ENCODE data around the gene CARMIL1. TPM values are rescaled to one million over a fixed set of nuclear protein-coding genes. Genes with fewer than 3 reads are reported as not detected.

The CARMIL1 gene
- total RNA-seq, 2 experiments from 2014 or later: 3.9 to 4.7 TPM

- POLR2A ChIA-PET: no interaction called here
- no peaks in the 10 kb centered on the region for H3K36me3 ChIP-seq (ENCODE audit: insufficient read depth, low read length)
- H3K4me3 ChIP-seq (ENCODE audit: low read length): no peak overlapping the region
- H3K27me3 ChIP-seq (ENCODE audit: control insufficient read depth in 1 of 2, insufficient read depth in 2 of 2, low read length in 2 of 2): no peaks in the 10 kb centered on the region
- no peak for DNase-seq
- Mint-ChIP-seq H3K36me3 (ENCODE audit: low read depth) (peaks cover 5% of the 10 kb centered on the region), H3K27ac (no peak overlapping the region), H3K4me1 (ENCODE audit: low read depth) (peaks cover 16% of the 10 kb centered on the region), H3K27me3 (no peaks in the 10 kb centered on the region), H3K4me3 (no peak overlapping the region), H3K9me3 (no peaks in the 10 kb centered on the region)
- intact Hi-C loops (cut with DNase I, micrococcal nuclease): no loop called here
- H3K27ac ChIP-seq (ENCODE audit: low read depth in 1 of 2, low read length in 2 of 2): no peak overlapping the region
- no peak for ATAC-seq (ENCODE audit: poor library complexity)
- no peaks in the 10 kb centered on the region for H3K4me1 ChIP-seq (ENCODE audit: insufficient read depth, low read length)
- TF ChIP-seq CTCF (IDR thresholded peaks at IDR 0.05): no peak
- no peaks in the 10 kb centered on the region for H3K9me3 ChIP-seq (ENCODE audit: control insufficient read depth in 1 of 2, insufficient read depth in 1 of 2, low read length in 2 of 2)
- CTCF ChIA-PET: no interaction called here
Observed at GRCh38 chr6:25288518-25288917, 9.3 kb downstream of the CARMIL1 start.

DNA sequence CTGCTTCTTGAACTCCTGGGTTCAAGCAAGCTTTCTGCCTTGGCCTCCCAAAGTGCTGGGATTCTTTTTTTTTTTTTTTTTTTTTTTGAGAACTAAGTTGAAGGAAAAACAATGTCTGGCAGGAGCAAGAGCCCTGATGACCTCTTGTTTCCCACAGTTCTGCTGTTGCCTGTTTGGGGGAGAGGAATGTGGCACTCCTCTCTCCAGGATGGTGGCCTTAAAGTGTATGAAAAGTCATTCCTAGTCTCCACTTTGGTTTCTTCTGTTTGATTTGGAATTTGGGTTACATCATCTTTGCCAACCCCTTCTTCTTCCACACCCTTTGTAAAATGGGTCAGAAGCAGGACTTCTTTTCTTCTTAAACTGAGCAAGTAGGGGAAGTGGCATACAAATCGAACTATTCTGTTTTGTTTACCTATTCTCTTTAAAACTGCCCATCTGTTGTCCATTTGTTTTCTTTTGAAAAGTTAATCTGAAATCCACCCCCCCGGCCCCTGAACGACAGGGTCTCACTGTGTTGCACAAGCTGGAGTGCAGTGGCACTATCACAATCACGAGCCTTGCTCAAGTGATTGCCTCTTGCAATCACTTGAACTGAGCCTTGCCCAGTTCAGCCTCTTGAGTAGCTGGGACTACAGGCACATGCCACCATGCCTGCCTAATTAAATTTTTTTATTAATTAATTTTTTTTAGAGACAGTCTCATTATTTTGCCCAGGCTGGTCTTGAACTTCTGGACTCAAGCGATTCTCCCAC, 11.3 kb downstream of the CARMIL1 start:
- H3K36me3 Mint-ChIP-seq (ENCODE audit: low read depth): no peaks in the 10 kb centered on the region
- intact Hi-C loops (cut with DNase I, micrococcal nuclease): no loop called here
- no peaks in the 10 kb centered on the region for H3K27me3 Mint-ChIP-seq
- TF ChIP-seq CTCF (IDR thresholded peaks at IDR 0.05): no peak
- ATAC-seq (ENCODE audit: poor library complexity): no peak
- peaks cover 13% of the 10 kb centered on the region for H3K4me1 Mint-ChIP-seq (ENCODE audit: low read depth)
- ChIA-PET CTCF (no interaction called here), POLR2A (no interaction called here)
- H3K27ac ChIP-seq (ENCODE audit: low read depth in 1 of 2, low read length in 2 of 2): no peak overlapping the region
- no peak for DNase-seq
- no peak overlapping the region for H3K4me3 ChIP-seq (ENCODE audit: low read length)
- H3K36me3 ChIP-seq (ENCODE audit: insufficient read depth, low read length): no peaks in the 10 kb centered on the region
- H3K4me3 Mint-ChIP-seq: no peak overlapping the region
- no peaks in the 10 kb centered on the region for H3K4me1 ChIP-seq (ENCODE audit: insufficient read depth, low read length)
- H3K9me3 Mint-ChIP-seq: no peaks in the 10 kb centered on the region
- no peak overlapping the region for H3K27ac Mint-ChIP-seq
- H3K27me3 ChIP-seq (ENCODE audit: control insufficient read depth in 1 of 2, insufficient read depth in 2 of 2, low read length in 2 of 2): no peaks in the 10 kb centered on the region
- H3K9me3 ChIP-seq (ENCODE audit: control insufficient read depth in 1 of 2, insufficient read depth in 1 of 2, low read length in 2 of 2): no peaks in the 10 kb centered on the region

DNA sequence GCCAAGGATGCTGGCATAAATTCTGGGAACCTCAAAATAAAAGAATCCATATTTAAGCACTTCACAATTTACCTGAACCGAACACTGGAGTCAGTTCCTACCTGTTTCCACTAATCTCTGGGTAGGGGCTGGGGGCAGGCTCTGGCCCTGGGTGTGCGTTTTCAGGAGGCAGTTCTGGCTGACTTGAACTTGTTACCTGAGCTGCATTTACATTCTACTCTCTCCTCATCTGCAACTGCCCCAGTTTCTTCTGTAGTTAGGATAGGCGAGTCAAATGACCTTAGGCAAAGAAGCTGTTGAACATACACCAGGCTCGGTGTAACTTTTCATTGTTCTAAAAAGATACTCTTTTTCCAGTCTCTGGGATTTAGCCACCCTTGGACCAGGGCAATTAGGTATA, 13.2 kb downstream of the CARMIL1 start:
- H3K9me3 Mint-ChIP-seq: no peaks in the 10 kb centered on the region
- H3K4me1 Mint-ChIP-seq (ENCODE audit: low read depth): peaks cover 27% of the 10 kb centered on the region
- no peaks in the 10 kb centered on the region for H3K27me3 Mint-ChIP-seq
- Histone ChIP-seq H3K4me3 (ENCODE audit: low read length) (no peak overlapping the region), H3K27ac (ENCODE audit: low read depth in 1 of 2, low read length in 2 of 2) (no peak overlapping the region), H3K27me3 (ENCODE audit: control insufficient read depth in 1 of 2, insufficient read depth in 2 of 2, low read length in 2 of 2) (no peaks in the 10 kb centered on the region), H3K9me3 (ENCODE audit: control insufficient read depth in 1 of 2, insufficient read depth in 1 of 2, low read length in 2 of 2) (no peaks in the 10 kb centered on the region), H3K36me3 (ENCODE audit: insufficient read depth, low read length) (no peaks in the 10 kb centered on the region), H3K4me1 (ENCODE audit: insufficient read depth, low read length) (peaks cover 2% of the 10 kb centered on the region)
- ChIA-PET POLR2A (interaction anchor here (0.7 to 1.2 kb wide), 3 partner anchors 13 to 264 kb away, joined by 3 read pairs; no protein-coding TSS in a partner anchor), CTCF (no interaction called here)
- no peak overlapping the region for H3K4me3 Mint-ChIP-seq
- ATAC-seq (ENCODE audit: poor library complexity): no peak
- no peak overlapping the region for H3K27ac Mint-ChIP-seq
- no peak for TF ChIP-seq CTCF (IDR thresholded peaks at IDR 0.05)
- DNase-seq: no peak
- H3K36me3 Mint-ChIP-seq (ENCODE audit: low read depth): no peaks in the 10 kb centered on the region
- intact Hi-C loops (cut with DNase I, micrococcal nuclease): no loop called here

Measured in CD4-positive, alpha-beta T cell (primary cell).